HG03280 (cell line): ENCODE results near the gene CARD10.
"Not testable (repeated sequence)": the region's sequence is repeated elsewhere in the genome, so short reads cannot be mapped to it uniquely, and the experiment has no call there.

ENCODE experiments used
- ATAC-seq: cut with Tn5 transposase; IDR thresholded peaks from one replicate; pipeline ENCODE4 v1.9.1; 2021; ENCODE audit warnings: mild to moderate bottlenecking, moderate library complexity; ENCODE audit not compliant: unreplicated experiment

Gene CARD10

DNA sequence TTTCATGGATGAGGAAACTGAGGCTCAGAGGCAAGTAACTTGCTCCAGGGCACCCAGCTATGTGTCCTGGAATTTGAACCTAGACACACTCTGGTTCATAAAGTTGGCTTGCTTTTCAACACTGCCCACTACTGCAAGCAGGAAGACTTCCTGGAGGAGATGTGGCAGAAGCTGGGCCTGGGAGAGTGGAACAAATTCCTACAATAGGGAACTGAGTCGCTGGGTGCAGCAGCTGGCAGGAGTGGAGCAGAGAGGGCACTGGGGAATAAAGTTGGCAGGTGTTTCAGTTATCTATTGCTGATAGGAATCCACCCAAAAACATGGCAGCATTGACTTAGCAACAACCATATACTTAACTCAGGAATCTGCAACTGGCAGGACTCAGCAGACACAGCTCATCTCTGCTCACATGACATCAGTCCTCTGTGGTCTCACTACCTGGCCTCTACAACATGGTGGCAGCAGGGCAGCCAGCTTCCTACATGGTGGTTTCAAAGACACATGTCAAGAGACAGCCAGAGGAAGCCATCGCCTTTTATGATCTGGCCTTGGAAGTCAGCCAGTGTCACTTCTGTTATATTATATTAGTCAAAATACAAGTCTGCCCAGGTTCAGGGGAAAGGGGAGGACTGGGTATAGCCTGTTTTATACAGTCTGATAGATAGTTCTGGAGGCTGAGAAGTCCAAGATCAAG is 10.6 kb upstream of the CARD10 start:
- ATAC-seq = no peak

- ATAC-seq = not testable (repeated sequence)
These were observed 8.7 kb upstream of the CARD10 start for GRCh38 chr22:37527952-37528351.

- ATAC-seq = not testable (repeated sequence)
These were observed 8.0 kb upstream of the CARD10 start for GRCh38 chr22:37527081-37527752.

- no peak for ATAC-seq
These were observed 7.2 kb upstream of the CARD10 start for GRCh38 chr22:37526376-37526775.

DNA sequence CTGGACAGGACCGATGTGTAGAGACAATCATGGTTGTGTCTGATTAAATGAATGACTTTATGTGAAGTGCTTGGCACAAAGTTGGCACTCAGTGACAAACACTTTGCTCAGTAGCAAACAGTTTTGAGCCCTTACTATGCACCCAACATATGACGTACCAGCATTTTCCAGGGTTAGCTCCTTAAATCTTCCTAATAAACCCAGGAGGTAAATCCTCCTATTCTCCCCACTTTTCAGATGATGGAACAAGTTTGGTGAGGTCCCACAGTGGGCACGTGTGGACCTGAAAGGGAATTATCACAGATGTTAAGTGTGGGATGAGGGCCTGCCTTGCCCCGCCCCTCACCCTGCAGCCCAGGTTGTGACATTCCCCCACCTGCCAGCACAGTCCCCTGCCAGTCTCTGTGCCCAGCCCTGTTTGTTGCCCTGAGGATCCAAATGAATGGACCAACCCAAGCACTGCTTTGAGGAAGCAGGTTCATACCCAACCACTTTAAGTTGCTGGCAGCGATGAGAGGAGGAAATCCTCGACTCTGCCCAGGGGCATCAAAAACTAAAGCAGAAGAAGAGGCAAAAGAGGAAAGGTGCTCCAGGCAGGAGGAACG is 6.6 kb upstream of the CARD10 start:
- ATAC-seq = no peak

- no peak for ATAC-seq
These were observed 6.0 kb upstream of the CARD10 start for GRCh38 chr22:37525073-37525745.

- ATAC-seq = no peak
These were observed 3.3 kb upstream of the CARD10 start for GRCh38 chr22:37522482-37522881.

DNA sequence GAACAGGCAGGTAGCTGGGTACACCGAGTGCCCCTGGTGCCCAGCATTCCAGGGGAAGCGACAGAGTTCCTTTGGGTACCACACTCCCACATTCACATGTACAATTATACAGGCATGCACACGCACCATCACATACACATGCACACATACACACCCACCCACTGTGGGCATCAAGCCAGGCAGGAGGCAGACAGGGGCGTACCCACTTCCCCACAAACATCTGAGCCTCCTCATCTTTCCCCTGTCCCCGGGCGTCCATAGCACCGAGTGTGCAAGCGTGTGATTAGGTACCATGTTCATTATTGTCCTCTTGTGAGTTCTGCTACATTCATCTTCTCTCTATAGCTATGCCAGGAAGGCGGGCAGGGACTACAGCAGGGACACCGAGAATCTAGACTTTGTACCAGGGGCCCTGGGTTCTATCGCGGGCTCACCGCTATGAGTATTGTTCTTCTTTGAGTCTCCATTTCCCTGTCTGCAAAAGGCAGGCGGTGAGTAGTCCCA is 2.1 kb upstream of the CARD10 start:
- ATAC-seq = no peak

GRCh38 chr22:37520776-37521191 is 1.6 kb upstream of the CARD10 start:
- ATAC-seq = no peak

- ATAC-seq = no peak
These were observed 527 bp downstream of the CARD10 start for GRCh38 chr22:37518509-37519267.

DNA sequence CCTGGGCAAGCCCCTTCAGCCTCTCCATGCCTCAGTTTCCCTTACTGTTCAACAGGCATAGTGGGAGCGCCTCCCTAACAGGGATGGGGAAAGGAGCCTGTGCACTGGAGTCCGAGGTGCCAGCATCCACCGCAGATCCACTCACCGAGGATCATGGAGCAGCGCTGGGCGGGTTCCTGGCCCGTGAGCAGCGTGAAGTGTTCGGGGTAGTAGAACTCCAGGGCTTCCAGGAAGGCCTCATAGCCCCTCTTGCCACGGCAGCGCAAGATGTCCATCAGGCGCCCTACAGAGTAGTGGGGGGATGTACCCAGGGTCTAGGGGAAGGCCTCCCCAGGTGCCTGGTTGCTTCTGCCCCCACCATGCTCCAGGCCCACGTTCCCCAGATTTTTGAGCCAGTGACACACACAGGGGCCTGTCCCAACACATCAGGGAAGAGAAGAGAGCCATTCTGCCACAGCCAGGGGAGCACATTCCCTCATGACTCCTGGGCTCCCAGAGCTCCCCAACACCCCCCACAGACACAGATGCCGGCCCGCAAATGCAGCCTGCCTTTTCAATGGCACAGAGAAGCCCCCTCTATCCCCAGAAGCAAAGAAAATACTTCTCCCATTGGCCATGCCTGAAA is 1.3 kb downstream of the CARD10 start:
- no peak for ATAC-seq

GRCh38 chr22:37516456-37516855 is 2.8 kb downstream of the CARD10 start:
- ATAC-seq = no peak

DNA sequence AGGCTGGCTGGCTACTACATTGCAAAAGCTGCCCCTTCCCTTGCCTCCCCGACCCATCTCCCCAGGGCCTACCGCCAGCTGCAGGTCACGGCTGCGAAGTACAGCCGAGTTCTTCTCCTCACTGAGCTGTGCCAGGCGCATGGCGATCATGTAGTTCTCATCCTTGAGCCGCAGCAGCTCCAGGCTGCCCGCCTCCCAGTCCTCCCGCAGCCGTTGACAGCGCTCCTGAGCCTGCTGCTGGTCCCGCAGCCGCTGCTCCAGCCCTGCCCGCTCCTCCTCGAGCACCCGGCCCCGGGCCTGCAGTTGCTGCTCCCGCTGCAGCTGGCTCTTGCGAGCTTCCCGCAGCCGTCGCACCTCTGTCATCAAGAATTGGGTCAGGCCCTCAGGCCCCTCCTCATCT is 3.3 kb downstream of the CARD10 start:
- no peak for ATAC-seq

GRCh38 chr22:37514526-37515051 is 4.6 kb downstream of the CARD10 start:
- ATAC-seq = no peak

DNA sequence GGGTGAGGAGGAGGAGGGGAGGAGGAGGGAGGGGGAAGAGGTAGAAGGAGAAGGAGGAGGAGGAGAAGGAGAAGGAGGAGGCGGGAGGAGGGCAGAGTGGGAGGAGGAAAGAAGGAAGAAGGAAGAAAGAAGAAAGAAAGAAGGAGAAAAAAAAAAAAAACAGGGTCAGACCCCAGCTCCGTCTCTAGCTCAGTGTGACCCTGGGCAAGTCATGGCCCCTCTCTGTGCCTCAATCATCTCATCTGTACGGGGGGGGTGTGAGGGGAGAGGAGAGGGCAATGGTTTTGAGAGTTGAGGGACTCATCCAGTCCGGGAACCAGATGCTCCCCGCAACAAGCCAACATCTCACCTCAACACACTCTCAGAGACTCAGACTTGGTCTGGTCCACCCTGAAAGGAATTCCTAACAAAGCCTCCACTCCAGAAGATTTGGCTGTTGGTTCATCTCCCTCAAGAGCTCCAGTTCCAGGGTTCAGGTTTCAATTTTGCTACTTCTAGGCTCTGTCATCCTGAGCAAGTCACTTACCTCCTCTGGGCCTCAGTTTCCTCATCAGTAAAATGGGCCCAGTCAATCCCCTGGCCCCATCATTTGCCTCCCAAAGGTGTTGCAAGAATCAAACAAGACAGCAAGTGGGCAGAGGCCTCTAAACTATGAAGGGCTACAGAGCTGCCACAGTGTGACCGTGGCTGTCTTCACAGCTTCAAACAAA is 7.7 kb downstream of the CARD10 start:
- ATAC-seq = no peak

GRCh38 chr22:37510091-37510490 is 9.1 kb downstream of the CARD10 start:
- ATAC-seq = no peak

- ATAC-seq = no peak
These were observed 10.0 kb downstream of the CARD10 start for GRCh38 chr22:37509059-37509860.

GRCh38 chr22:37508431-37508992 is 10.7 kb downstream of the CARD10 start:
- ATAC-seq = no peak
